Suprapubic skin (tissue), 4 donors: ENCODE data around the gene BOD1L1. TPM values are rescaled to one million over a fixed set of nuclear protein-coding genes. Genes with fewer than 3 reads are reported as not detected.

Source experiments
- DNase-seq, 2 donors: peaks; one replicate each; pipeline ENCODE4 v3.0.0-alpha.2; 2019; ENCODE audit warnings: low spot score in 2 of 2
- H3K27ac ChIP-seq: fragments of 200-600 bp; sonication (generic); one replicate; pipeline ENCODE4 v1.5.1; 2019
- H3K27me3 ChIP-seq: fragments of 200-600 bp; sonication (generic); one replicate; pipeline ENCODE4 v1.5.1; 2019
- H3K36me3 ChIP-seq: fragments of 200-600 bp; sonication (generic); one replicate; pipeline ENCODE4 v1.5.1; 2019
- H3K4me1 ChIP-seq: fragments of 200-600 bp; sonication (generic); one replicate; pipeline ENCODE4 v1.5.1; 2019
- H3K4me3 ChIP-seq: fragments of 200-600 bp; sonication (generic); one replicate; pipeline ENCODE4 v1.5.1; 2019; ENCODE audit warnings: mild to moderate bottlenecking
- H3K9me3 ChIP-seq: fragments of 200-600 bp; sonication (generic); one replicate; pipeline ENCODE4 v1.5.1; 2019
- CTCF ChIP-seq, 2 donors: fragments of 200-600 bp in 1 of 2; fragments of 450-650 bp in 1 of 2; sonication (generic) in 1 of 2; IDR thresholded peaks; one replicate each; pipeline ENCODE4 v1.5.1; 2016 to 2019; ENCODE audit warnings: antibody characterized with exemption in 2 of 2, mild to moderate bottlenecking in 1 of 2, moderate library complexity in 1 of 2
- EP300 ChIP-seq: sonication (generic); formaldehyde crosslinking; IDR thresholded peaks from one replicate; pipeline ENCODE4 v1.6.1; 2017; ENCODE audit warnings: antibody characterized with exemption
- POLR2A ChIP-seq, 2 donors: fragments of 450-650 bp; IDR thresholded peaks; one replicate each; pipeline ENCODE4 v1.6.1; 2017; ENCODE audit warnings: antibody characterized with exemption in 2 of 2, mild to moderate bottlenecking in 2 of 2, moderate library complexity in 2 of 2
- POLR2AphosphoS5 ChIP-seq, 3 donors: sonication (generic); formaldehyde crosslinking; IDR thresholded peaks; one replicate each; pipeline ENCODE4 v1.6.1; 2017; ENCODE audit warnings: antibody characterized with exemption in 3 of 3
- WGBS: methylation state at CpG from one replicate; pipeline ENCODE4 v1.1.5; 2018; 5-methylcytosine and 5-hydroxymethylcytosine counted together
- total RNA-seq, 4 donors: library from RNA; depleted of rRNA; stranded (reverse); fragments of >200 nt; gene quantifications; one replicate each; pipeline ENCODE4 v1.1.0, GENCODE V29; 2016

BOD1L1 gene
- total RNA-seq, 4 donors from 2014 or later: 26.5 to 78.0 (median 36.5) TPM

GRCh38 chr4:13525606-13526281 is 101.8 kb downstream of the BOD1L1 start:
- Histone ChIP-seq H3K4me3 (no peak overlapping the region), H3K9me3 (no peaks in the 10 kb centered on the region), H3K27me3 (peaks cover 100% of the 10 kb centered on the region), H3K4me1 (peaks cover 28% of the 10 kb centered on the region), H3K27ac (no peak overlapping the region), H3K36me3 (no peaks in the 10 kb centered on the region)
- 57% methylated on average over 4 of the region's 4 CpGs for WGBS
- DNase-seq: no peak
- TF ChIP-seq CTCF (IDR thresholded peaks at IDR 0.05) (no peak), POLR2A (IDR thresholded peaks at IDR 0.05) (no peak), EP300 (no peak), POLR2AphosphoS5 (IDR thresholded peaks at IDR 0.05) (no peak)

- H3K27ac ChIP-seq: no peak overlapping the region
- H3K27me3 ChIP-seq: peaks cover 98% of the 10 kb centered on the region
- no peaks in the 10 kb centered on the region for H3K36me3 ChIP-seq
- TF ChIP-seq POLR2A (IDR thresholded peaks at IDR 0.05): no peak
- H3K9me3 ChIP-seq: no peaks in the 10 kb centered on the region
- peaks cover 28% of the 10 kb centered on the region for H3K4me1 ChIP-seq
- H3K4me3 ChIP-seq: no peak overlapping the region
- 12% methylated on average over 20 of the region's 36 CpGs for WGBS
- no peak for DNase-seq
These were observed 102.9 kb downstream of the BOD1L1 start for GRCh38 chr4:13524504-13525243.

GRCh38 chr4:13523591-13524503 is 103.7 kb downstream of the BOD1L1 start:
- H3K4me1 ChIP-seq: peaks cover 24% of the 10 kb centered on the region
- H3K9me3 ChIP-seq: no peaks in the 10 kb centered on the region
- TF ChIP-seq EP300 (no peak), POLR2AphosphoS5 (IDR thresholded peaks at IDR 0.05) (no peak), POLR2A (IDR thresholded peaks at IDR 0.05) (no peak), CTCF (IDR thresholded peaks at IDR 0.05) (no peak)
- no peaks in the 10 kb centered on the region for H3K36me3 ChIP-seq
- H3K27ac ChIP-seq: no peak overlapping the region
- no peak overlapping the region for H3K4me3 ChIP-seq
- DNase-seq: no peak
- H3K27me3 ChIP-seq: peaks cover 90% of the 10 kb centered on the region
- WGBS: 17% methylated on average over 42 of the region's 59 CpGs

GRCh38 chr4:13523105-13523477 is 104.4 kb downstream of the BOD1L1 start:
- Histone ChIP-seq H3K27ac (no peak overlapping the region), H3K4me1 (peaks cover 17% of the 10 kb centered on the region), H3K4me3 (no peak overlapping the region), H3K27me3 (peaks cover 87% of the 10 kb centered on the region), H3K9me3 (no peaks in the 10 kb centered on the region), H3K36me3 (no peaks in the 10 kb centered on the region)
- TF ChIP-seq POLR2AphosphoS5 (IDR thresholded peaks at IDR 0.05): no peak
- TF ChIP-seq EP300: no peak
- TF ChIP-seq POLR2A (IDR thresholded peaks at IDR 0.05): no peak
- TF ChIP-seq CTCF (IDR thresholded peaks at IDR 0.05): no peak
- 10% methylated on average over 9 of the region's 17 CpGs for WGBS
- no peak for DNase-seq

- peaks cover 11% of the 10 kb centered on the region for H3K4me1 ChIP-seq
- no peaks in the 10 kb centered on the region for H3K36me3 ChIP-seq
- H3K27ac ChIP-seq: no peak overlapping the region
- no peak for TF ChIP-seq POLR2A (IDR thresholded peaks at IDR 0.05)
- TF ChIP-seq POLR2AphosphoS5 (IDR thresholded peaks at IDR 0.05): no peak
- no peak for TF ChIP-seq CTCF (IDR thresholded peaks at IDR 0.05)
- no peak for TF ChIP-seq EP300
- DNase-seq: no peak
- 4% methylated on average over 11 of the region's 49 CpGs for WGBS
- peaks cover 84% of the 10 kb centered on the region for H3K27me3 ChIP-seq
- H3K4me3 ChIP-seq: no peak overlapping the region
- no peaks in the 10 kb centered on the region for H3K9me3 ChIP-seq
These were observed 105.0 kb downstream of the BOD1L1 start for GRCh38 chr4:13522282-13523104.
